Panc1 (cell line): Measurements from ENCODE around the gene PAX3.

Source experiments
- POLR2AphosphoS5 ChIP-seq: IDR thresholded peaks from 2 replicates; pipeline ENCODE4 v1.6.1; 2012; ENCODE audit warnings: mild to moderate bottlenecking, low read depth, low read length, moderate library complexity
- TCF7L2 ChIP-seq: IDR thresholded peaks from 2 replicates; pipeline ENCODE4 v1.6.1; 2011; ENCODE audit warnings: mild to moderate bottlenecking, low read depth, low read length, inconsistent platforms
- TF ChIP-seq, protein P1 (sequence below): fragments of 450-650 bp; IDR thresholded peaks from 2 replicates; pipeline ENCODE4 v1.5.1; 2017; ENCODE audit warnings: mild to moderate bottlenecking

DNA sequence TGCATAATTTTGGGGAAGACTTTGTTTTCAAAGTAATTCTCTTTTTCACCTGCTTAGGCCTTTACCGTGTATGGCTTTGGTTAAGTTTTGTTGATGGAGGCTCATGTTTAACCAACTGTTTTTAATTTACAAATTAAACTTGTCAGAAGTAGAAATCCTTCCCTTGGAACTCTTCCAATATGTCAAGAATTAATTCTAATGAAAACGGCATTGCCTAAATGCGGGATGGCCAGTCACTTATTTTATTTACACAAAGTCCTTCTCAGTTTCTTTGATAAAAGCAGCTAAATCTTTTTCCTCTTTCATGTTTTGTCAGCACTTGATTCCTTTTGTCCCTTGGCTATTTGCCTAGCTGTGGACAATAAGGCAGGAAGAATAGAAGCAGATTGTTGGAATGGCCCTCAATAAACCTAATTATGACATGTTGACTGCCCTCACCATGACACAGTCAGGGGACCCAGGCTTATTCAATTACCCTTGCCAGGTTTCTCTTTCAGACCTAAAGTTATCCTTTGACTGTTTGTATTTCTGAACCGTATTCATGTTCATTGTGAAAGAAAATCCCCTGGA lies 26.3 kb downstream of the PAX3 start:
- TF ChIP-seq, protein P1, sequence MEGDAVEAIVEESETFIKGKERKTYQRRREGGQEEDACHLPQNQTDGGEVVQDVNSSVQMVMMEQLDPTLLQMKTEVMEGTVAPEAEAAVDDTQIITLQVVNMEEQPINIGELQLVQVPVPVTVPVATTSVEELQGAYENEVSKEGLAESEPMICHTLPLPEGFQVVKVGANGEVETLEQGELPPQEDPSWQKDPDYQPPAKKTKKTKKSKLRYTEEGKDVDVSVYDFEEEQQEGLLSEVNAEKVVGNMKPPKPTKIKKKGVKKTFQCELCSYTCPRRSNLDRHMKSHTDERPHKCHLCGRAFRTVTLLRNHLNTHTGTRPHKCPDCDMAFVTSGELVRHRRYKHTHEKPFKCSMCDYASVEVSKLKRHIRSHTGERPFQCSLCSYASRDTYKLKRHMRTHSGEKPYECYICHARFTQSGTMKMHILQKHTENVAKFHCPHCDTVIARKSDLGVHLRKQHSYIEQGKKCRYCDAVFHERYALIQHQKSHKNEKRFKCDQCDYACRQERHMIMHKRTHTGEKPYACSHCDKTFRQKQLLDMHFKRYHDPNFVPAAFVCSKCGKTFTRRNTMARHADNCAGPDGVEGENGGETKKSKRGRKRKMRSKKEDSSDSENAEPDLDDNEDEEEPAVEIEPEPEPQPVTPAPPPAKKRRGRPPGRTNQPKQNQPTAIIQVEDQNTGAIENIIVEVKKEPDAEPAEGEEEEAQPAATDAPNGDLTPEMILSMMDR, result no peak
- no peak for TF ChIP-seq TCF7L2
- no peak for TF ChIP-seq POLR2AphosphoS5
